Measurements from ENCODE around the gene TSKU. TPM values are rescaled to one million over a fixed set of nuclear protein-coding genes. Genes with fewer than 3 reads are reported as not detected.

TSKU gene
- total RNA-seq, 1 donor from 2014 or later, result 29.9 TPM

- no peaks in the 10 kb centered on the region for H3K9me3 Mint-ChIP-seq (ENCODE audit: unreplicated experiment)
- no peak overlapping the region for H3K27ac Mint-ChIP-seq (ENCODE audit: unreplicated experiment)
- peaks cover 27% of the 10 kb centered on the region for H3K4me1 Mint-ChIP-seq (ENCODE audit: unreplicated experiment)
- DNase-seq (ENCODE audit: low spot score), result peak; percentile 82
- H3K27me3 Mint-ChIP-seq (ENCODE audit: unreplicated experiment), result peaks cover 11% of the 10 kb centered on the region
- H3K36me3 Mint-ChIP-seq (ENCODE audit: low read depth, unreplicated experiment), result peaks cover 20% of the 10 kb centered on the region
- H3K4me3 Mint-ChIP-seq (ENCODE audit: unreplicated experiment), result peak overlapping the region; percentile 86
- TF ChIP-seq, protein P1, sequence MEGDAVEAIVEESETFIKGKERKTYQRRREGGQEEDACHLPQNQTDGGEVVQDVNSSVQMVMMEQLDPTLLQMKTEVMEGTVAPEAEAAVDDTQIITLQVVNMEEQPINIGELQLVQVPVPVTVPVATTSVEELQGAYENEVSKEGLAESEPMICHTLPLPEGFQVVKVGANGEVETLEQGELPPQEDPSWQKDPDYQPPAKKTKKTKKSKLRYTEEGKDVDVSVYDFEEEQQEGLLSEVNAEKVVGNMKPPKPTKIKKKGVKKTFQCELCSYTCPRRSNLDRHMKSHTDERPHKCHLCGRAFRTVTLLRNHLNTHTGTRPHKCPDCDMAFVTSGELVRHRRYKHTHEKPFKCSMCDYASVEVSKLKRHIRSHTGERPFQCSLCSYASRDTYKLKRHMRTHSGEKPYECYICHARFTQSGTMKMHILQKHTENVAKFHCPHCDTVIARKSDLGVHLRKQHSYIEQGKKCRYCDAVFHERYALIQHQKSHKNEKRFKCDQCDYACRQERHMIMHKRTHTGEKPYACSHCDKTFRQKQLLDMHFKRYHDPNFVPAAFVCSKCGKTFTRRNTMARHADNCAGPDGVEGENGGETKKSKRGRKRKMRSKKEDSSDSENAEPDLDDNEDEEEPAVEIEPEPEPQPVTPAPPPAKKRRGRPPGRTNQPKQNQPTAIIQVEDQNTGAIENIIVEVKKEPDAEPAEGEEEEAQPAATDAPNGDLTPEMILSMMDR (IDR thresholded peaks at IDR 0.05; ENCODE audit: unreplicated experiment), result no peak
Observed at GRCh38 chr11:76783896-76784813, 999 bp downstream of the TSKU start.

DNA sequence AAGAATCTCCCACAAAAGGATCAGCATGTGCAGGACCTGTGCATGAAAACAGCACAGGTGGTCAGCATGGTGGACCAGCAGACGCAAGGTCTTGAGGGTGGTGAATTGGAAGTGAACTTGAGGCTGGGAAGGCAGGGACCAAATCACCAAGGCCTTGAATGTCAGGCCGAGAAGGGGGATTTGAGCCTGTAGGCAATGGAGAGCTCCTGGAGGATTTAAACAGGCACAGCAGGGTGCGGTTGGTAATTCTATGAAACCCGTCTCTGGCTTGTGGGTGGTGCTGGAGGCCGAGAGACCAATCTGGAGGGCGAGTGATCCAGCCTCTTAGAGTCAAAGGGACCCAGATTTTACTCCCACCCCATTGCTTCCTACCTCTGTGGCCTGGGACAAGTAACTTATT, 2.4 kb downstream of the TSKU start:
- Mint-ChIP-seq H3K4me1 (ENCODE audit: unreplicated experiment) (peaks cover 29% of the 10 kb centered on the region), H3K27me3 (ENCODE audit: unreplicated experiment) (peaks cover 7% of the 10 kb centered on the region), H3K4me3 (ENCODE audit: unreplicated experiment) (peak overlapping the region; percentile 86), H3K36me3 (ENCODE audit: low read depth, unreplicated experiment) (peaks cover 12% of the 10 kb centered on the region), H3K9me3 (ENCODE audit: unreplicated experiment) (no peaks in the 10 kb centered on the region), H3K27ac (ENCODE audit: unreplicated experiment) (peak overlapping the region; percentile 70)
- DNase-seq (ENCODE audit: low spot score), result no peak
- TF ChIP-seq, protein P1 (IDR thresholded peaks at IDR 0.05; ENCODE audit: unreplicated experiment), result no peak

DNA sequence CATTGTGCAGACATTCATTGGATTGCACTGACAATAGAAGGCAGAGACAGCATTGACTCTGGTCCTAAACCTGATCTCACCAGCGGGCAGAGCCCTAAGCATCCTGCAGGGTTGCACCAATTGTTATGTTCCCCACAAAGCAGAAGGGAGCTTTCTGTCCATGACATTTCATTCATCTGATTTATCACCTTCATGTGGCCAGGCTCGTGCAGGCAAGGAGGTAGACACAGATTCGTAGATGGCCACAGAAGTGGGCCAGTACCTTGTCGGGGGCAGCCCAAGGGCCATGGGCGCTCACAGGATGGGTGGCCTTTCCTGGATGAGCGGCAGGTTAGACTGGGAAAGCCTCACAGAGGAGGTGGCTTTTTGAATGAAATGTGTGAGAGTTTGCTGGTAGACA, 2.9 kb downstream of the TSKU start:
- H3K36me3 Mint-ChIP-seq (ENCODE audit: low read depth, unreplicated experiment), result peaks cover 17% of the 10 kb centered on the region
- H3K4me3 Mint-ChIP-seq (ENCODE audit: unreplicated experiment), result peak overlapping the region; percentile 39
- no peaks in the 10 kb centered on the region for H3K9me3 Mint-ChIP-seq (ENCODE audit: unreplicated experiment)
- H3K27me3 Mint-ChIP-seq (ENCODE audit: unreplicated experiment), result peaks cover 7% of the 10 kb centered on the region
- peak overlapping the region; percentile 31 for H3K27ac Mint-ChIP-seq (ENCODE audit: unreplicated experiment)
- TF ChIP-seq, protein P1 (IDR thresholded peaks at IDR 0.05; ENCODE audit: unreplicated experiment), result no peak
- no peak for DNase-seq (ENCODE audit: low spot score)
- peaks cover 26% of the 10 kb centered on the region for H3K4me1 Mint-ChIP-seq (ENCODE audit: unreplicated experiment)

DNA sequence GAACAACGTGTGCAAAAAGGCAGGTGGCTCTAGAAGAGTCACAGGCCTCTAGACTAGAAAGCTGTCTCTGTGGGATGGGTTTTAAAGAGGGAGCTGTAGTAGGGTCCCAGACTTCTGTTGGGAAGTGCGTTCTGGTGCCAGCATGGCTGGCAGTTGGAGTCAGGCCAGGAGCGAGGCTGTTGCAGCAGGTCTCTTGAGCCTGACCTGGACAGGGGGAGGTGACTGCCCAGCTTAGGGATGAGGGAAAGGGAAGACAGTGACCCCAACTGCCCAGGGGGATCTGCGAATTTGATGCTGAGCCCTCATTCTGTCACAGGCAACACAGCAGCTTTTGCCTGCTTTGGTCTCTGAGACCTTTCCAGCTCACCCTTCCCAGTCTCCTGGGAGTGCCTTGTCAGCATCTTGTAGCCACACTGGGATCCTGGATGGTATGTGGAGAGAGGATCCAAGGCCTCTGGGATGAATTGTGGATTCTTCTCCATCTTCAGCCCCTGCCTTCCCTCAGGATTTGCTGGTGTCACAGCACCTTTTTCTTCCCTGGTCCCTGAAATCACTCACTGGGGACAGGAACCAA, 3.4 kb downstream of the TSKU start:
- H3K4me3 Mint-ChIP-seq (ENCODE audit: unreplicated experiment), result peak overlapping the region; percentile 39
- TF ChIP-seq, protein P1 (IDR thresholded peaks at IDR 0.05; ENCODE audit: unreplicated experiment), result no peak
- H3K9me3 Mint-ChIP-seq (ENCODE audit: unreplicated experiment), result no peaks in the 10 kb centered on the region
- peaks cover 7% of the 10 kb centered on the region for H3K27me3 Mint-ChIP-seq (ENCODE audit: unreplicated experiment)
- no peak overlapping the region for H3K27ac Mint-ChIP-seq (ENCODE audit: unreplicated experiment)
- DNase-seq (ENCODE audit: low spot score), result no peak
- peaks cover 23% of the 10 kb centered on the region for H3K36me3 Mint-ChIP-seq (ENCODE audit: low read depth, unreplicated experiment)
- H3K4me1 Mint-ChIP-seq (ENCODE audit: unreplicated experiment), result peaks cover 22% of the 10 kb centered on the region

DNA sequence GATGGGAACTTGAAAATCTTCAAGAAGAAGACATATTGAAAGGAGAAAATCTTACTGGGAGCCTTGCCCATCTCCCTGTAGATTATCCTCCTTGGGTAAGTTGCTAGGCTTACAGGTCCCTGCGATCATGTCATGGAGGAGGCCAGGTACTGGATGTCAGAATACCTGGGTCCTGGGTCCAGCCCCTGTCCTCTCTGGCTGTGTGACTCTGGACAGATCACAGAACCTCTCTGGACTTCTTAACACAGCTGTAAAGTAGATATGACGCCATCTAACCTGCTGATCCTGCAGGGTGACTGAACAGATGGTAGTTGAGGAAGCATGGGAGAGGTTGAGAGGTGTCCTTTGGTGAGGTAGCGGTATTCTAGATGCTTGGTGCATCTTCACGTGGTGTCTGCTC, 4.1 kb downstream of the TSKU start:
- H3K36me3 Mint-ChIP-seq (ENCODE audit: low read depth, unreplicated experiment), result peaks cover 29% of the 10 kb centered on the region
- peaks cover 22% of the 10 kb centered on the region for H3K4me1 Mint-ChIP-seq (ENCODE audit: unreplicated experiment)
- TF ChIP-seq, protein P1 (IDR thresholded peaks at IDR 0.05; ENCODE audit: unreplicated experiment), result no peak
- no peaks in the 10 kb centered on the region for H3K9me3 Mint-ChIP-seq (ENCODE audit: unreplicated experiment)
- H3K27me3 Mint-ChIP-seq (ENCODE audit: unreplicated experiment), result peaks cover 7% of the 10 kb centered on the region
- H3K27ac Mint-ChIP-seq (ENCODE audit: unreplicated experiment), result no peak overlapping the region
- no peak overlapping the region for H3K4me3 Mint-ChIP-seq (ENCODE audit: unreplicated experiment)
- no peak for DNase-seq (ENCODE audit: low spot score)

Measured in endothelial cell (in vitro differentiated cells).